Type B pancreatic cell (in vitro differentiated cells): ENCODE data around the gene CXXC4. TPM values are rescaled to one million over a fixed set of nuclear protein-coding genes. Genes with fewer than 3 reads are reported as not detected.

ENCODE experiments used
- DNase-seq: peaks from one replicate; pipeline ENCODE4 v3.0.0; 2021; ENCODE audit warnings: mixed read lengths; ENCODE audit not compliant: unreplicated experiment; ENCODE audit errors: extremely low spot score
- H3K27ac Mint-ChIP-seq: 2 replicates; pipeline ENCODE4 v1.8.0; 2021; ENCODE audit warnings: mild to moderate bottlenecking, mixed read lengths
- H3K27me3 Mint-ChIP-seq: 2 replicates; pipeline ENCODE4 v1.8.0; 2021; ENCODE audit warnings: mixed read lengths
- H3K36me3 Mint-ChIP-seq: 2 replicates; pipeline ENCODE4 v1.8.0; 2021; ENCODE audit warnings: mixed read lengths
- H3K4me1 Mint-ChIP-seq: one replicate; pipeline ENCODE4 v1.8.0; 2021; ENCODE audit warnings: mixed read lengths; ENCODE audit not compliant: unreplicated experiment
- H3K4me3 Mint-ChIP-seq: 2 replicates; pipeline ENCODE4 v1.8.0; 2021; ENCODE audit warnings: mild to moderate bottlenecking, mixed read lengths
- H3K9me3 Mint-ChIP-seq: 2 replicates; pipeline ENCODE4 v1.8.0; 2021; ENCODE audit warnings: mixed read lengths
- CTCF ChIP-seq: fragments of 200-600 bp; sonication (generic); conservative IDR thresholded peaks from 2 replicates; pipeline ENCODE4 v1.5.0; 2021; ENCODE audit warnings: antibody characterized with exemption, mild to moderate bottlenecking
- total RNA-seq: library from RNA; stranded (reverse); gene quantifications from 2 replicates; pipeline ENCODE4 v1.2.1, GENCODE V29; 2021; ENCODE audit warnings: low replicate concordance

CXXC4 gene
- total RNA-seq, 1 donor from 2014 or later: 4.2 TPM

GRCh38 chr4:104493081-104493831, 1.4 kb downstream of the CXXC4 start:
- DNase-seq: no peak
- Mint-ChIP-seq H3K36me3 (no peaks in the 10 kb centered on the region), H3K9me3 (no peaks in the 10 kb centered on the region), H3K4me1 (peaks cover 37% of the 10 kb centered on the region), H3K27ac (no peak overlapping the region), H3K27me3 (peaks cover 13% of the 10 kb centered on the region), H3K4me3 (peak overlapping the region; percentile 95)
- TF ChIP-seq CTCF: no peak

- Mint-ChIP-seq H3K36me3 (no peaks in the 10 kb centered on the region), H3K4me3 (peak overlapping the region; percentile 95), H3K9me3 (no peaks in the 10 kb centered on the region), H3K4me1 (peaks cover 47% of the 10 kb centered on the region), H3K27me3 (peaks cover 13% of the 10 kb centered on the region), H3K27ac (peak overlapping the region; percentile 81)
- TF ChIP-seq CTCF: no peak
- no peak for DNase-seq
Observed at GRCh38 chr4:104492183-104492771, 2.4 kb downstream of the CXXC4 start.

GRCh38 chr4:104491481-104492182, 3.1 kb downstream of the CXXC4 start:
- Mint-ChIP-seq H3K27me3 (peaks cover 13% of the 10 kb centered on the region), H3K36me3 (no peaks in the 10 kb centered on the region), H3K4me1 (peaks cover 53% of the 10 kb centered on the region), H3K4me3 (peak overlapping the region; percentile 95), H3K9me3 (no peaks in the 10 kb centered on the region), H3K27ac (peak overlapping the region; percentile 81)
- peak; percentile 77 for DNase-seq
- no peak for TF ChIP-seq CTCF

GRCh38 chr4:104490770-104491480, 3.8 kb downstream of the CXXC4 start:
- TF ChIP-seq CTCF: no peak
- H3K27me3 Mint-ChIP-seq: peaks cover 13% of the 10 kb centered on the region
- no peaks in the 10 kb centered on the region for H3K9me3 Mint-ChIP-seq
- H3K4me1 Mint-ChIP-seq: peaks cover 53% of the 10 kb centered on the region
- H3K4me3 Mint-ChIP-seq: peak overlapping the region; percentile 93
- DNase-seq: peak; percentile 90
- H3K27ac Mint-ChIP-seq: peak overlapping the region; percentile 83
- no peaks in the 10 kb centered on the region for H3K36me3 Mint-ChIP-seq

GRCh38 chr4:104490096-104490769, 4.5 kb downstream of the CXXC4 start:
- TF ChIP-seq CTCF: no peak
- Mint-ChIP-seq H3K36me3 (no peaks in the 10 kb centered on the region), H3K4me1 (peaks cover 57% of the 10 kb centered on the region), H3K4me3 (peak overlapping the region; percentile 93), H3K27ac (peak overlapping the region; percentile 83), H3K9me3 (no peaks in the 10 kb centered on the region), H3K27me3 (peaks cover 9% of the 10 kb centered on the region)
- no peak for DNase-seq
